Measurements from ENCODE around the gene NCEH1.

NCEH1 gene

DNA sequence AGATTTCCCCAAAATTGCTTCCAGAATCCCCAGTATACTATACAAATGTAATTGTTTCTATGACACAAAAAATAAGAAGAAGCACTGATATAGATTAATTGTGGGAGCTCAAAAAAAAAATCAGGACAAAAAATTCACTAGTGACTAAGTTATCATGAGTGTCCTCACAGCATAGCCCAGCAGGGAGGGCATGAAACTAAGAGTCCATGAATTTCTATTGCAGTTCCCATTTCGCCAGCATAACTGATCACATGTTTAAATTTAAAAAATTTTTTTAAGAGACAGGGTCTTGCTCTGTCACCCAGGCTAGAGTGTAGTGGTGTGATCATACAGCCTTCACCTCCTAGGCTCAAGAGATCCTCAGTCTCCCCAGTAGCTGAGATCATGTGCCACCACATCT, 10.6 kb downstream of the NCEH1 start:
- Histone ChIP-seq H3K4me1 (ENCODE audit: control insufficient read depth, low read length) (no peaks in the 10 kb centered on the region), H3F3A (ENCODE audit: control insufficient read depth, insufficient read depth) (no peaks in the 10 kb centered on the region), H3K4me3 (ENCODE audit: low read length) (no peak overlapping the region), H3K36me3 (ENCODE audit: control insufficient read depth, low read length) (no peaks in the 10 kb centered on the region), H3K4me2 (ENCODE audit: low read length) (no peak overlapping the region), H3K9me2 (replicated peaks; ENCODE audit: control insufficient read depth, low read length) (no peaks in the 10 kb centered on the region), H3K9me3 (ENCODE audit: control insufficient read depth, insufficient read depth, low read length) (no peaks in the 10 kb centered on the region), H3K27ac (ENCODE audit: low read depth, low read length) (no peak overlapping the region), H3K27me3 (ENCODE audit: control insufficient read depth, low read length) (no peaks in the 10 kb centered on the region), H4K20me1 (ENCODE audit: control insufficient read depth, insufficient read depth, low read depth, low read length) (0 out of 2 replicates have a peak, but pooled peaks cover 3% of the 10 kb centered on the region), H3K79me2 (ENCODE audit: control insufficient read depth, low read length) (0 out of 2 replicates have a peak, but pooled peaks cover 5% of the 10 kb centered on the region)
- TF ChIP-seq, protein P1, sequence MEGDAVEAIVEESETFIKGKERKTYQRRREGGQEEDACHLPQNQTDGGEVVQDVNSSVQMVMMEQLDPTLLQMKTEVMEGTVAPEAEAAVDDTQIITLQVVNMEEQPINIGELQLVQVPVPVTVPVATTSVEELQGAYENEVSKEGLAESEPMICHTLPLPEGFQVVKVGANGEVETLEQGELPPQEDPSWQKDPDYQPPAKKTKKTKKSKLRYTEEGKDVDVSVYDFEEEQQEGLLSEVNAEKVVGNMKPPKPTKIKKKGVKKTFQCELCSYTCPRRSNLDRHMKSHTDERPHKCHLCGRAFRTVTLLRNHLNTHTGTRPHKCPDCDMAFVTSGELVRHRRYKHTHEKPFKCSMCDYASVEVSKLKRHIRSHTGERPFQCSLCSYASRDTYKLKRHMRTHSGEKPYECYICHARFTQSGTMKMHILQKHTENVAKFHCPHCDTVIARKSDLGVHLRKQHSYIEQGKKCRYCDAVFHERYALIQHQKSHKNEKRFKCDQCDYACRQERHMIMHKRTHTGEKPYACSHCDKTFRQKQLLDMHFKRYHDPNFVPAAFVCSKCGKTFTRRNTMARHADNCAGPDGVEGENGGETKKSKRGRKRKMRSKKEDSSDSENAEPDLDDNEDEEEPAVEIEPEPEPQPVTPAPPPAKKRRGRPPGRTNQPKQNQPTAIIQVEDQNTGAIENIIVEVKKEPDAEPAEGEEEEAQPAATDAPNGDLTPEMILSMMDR (IDR thresholded peaks at IDR 0.05; ENCODE audit: low read depth, low read length, poor library complexity, severe bottlenecking), result no peak
- no peak for TF ChIP-seq EZH2phosphoT487 (IDR thresholded peaks at IDR 0.05; ENCODE audit: borderline replicate concordance, low read length)

DNA sequence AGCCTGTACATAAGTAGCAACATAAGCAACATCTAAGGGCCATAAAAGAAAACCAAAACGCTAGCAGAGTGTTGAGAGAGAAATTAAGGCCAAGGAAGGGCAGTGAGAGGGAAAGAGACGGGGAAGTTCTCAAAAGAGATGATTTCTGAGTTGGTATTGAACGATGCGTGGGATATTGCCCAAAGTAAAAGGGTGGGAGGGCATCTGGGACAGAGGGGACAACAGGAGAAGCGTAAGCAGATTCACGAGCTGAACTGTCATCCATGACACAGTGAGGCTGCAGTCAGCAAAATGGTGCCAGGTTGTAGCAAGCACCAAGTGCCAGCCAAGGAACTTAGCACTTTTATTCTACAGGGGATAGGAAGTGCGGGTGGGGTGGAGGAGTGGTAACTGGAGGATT, 11.8 kb downstream of the NCEH1 start:
- TF ChIP-seq, protein P1 (IDR thresholded peaks at IDR 0.05; ENCODE audit: low read depth, low read length, poor library complexity, severe bottlenecking), result no peak
- no peak for TF ChIP-seq EZH2phosphoT487 (IDR thresholded peaks at IDR 0.05; ENCODE audit: borderline replicate concordance, low read length)
- Histone ChIP-seq H3K36me3 (ENCODE audit: control insufficient read depth, low read length) (no peaks in the 10 kb centered on the region), H3K79me2 (ENCODE audit: control insufficient read depth, low read length) (peaks cover 5% of the 10 kb centered on the region; the same call in 1 of the 2 replicates), H3K9me3 (ENCODE audit: control insufficient read depth, insufficient read depth, low read length) (no peaks in the 10 kb centered on the region), H3K27me3 (ENCODE audit: control insufficient read depth, low read length) (no peaks in the 10 kb centered on the region), H3K27ac (ENCODE audit: low read depth, low read length) (no peak overlapping the region), H4K20me1 (ENCODE audit: control insufficient read depth, insufficient read depth, low read depth, low read length) (no peaks in the 10 kb centered on the region), H3F3A (ENCODE audit: control insufficient read depth, insufficient read depth) (no peaks in the 10 kb centered on the region), H3K4me3 (ENCODE audit: low read length) (no peak overlapping the region), H3K4me1 (ENCODE audit: control insufficient read depth, low read length) (no peaks in the 10 kb centered on the region), H3K4me2 (ENCODE audit: low read length) (no peak overlapping the region), H3K9me2 (replicated peaks; ENCODE audit: control insufficient read depth, low read length) (no peaks in the 10 kb centered on the region)

DNA sequence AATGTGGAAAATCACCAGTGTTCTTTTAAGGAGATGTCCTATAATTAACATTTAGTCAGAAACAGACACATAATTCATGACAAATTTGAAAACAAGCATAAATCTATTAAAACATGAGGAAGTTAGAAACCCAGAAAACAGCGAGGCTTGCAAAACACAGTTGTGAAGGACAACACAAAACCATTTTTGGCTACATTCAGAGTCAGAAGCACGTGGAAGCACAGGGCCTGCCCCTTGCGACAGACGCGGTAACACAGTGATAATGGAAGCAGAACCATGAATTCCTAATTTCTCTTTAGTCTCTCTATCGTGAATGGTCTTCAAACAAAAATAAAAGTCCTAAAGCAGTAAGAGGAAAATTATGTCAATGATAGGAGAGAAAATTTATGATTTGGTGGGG, 12.2 kb downstream of the NCEH1 start:
- Histone ChIP-seq H3K79me2 (ENCODE audit: control insufficient read depth, low read length) (peaks cover 5% of the 10 kb centered on the region; the same call in 1 of the 2 replicates), H3K27me3 (ENCODE audit: control insufficient read depth, low read length) (no peaks in the 10 kb centered on the region), H3K4me1 (ENCODE audit: control insufficient read depth, low read length) (no peaks in the 10 kb centered on the region), H3K36me3 (ENCODE audit: control insufficient read depth, low read length) (no peaks in the 10 kb centered on the region), H3F3A (ENCODE audit: control insufficient read depth, insufficient read depth) (no peaks in the 10 kb centered on the region; the same call in 1 of the 2 replicates), H3K27ac (ENCODE audit: low read depth, low read length) (no peak overlapping the region), H4K20me1 (ENCODE audit: control insufficient read depth, insufficient read depth, low read depth, low read length) (no peaks in the 10 kb centered on the region), H3K4me2 (ENCODE audit: low read length) (no peak overlapping the region), H3K9me3 (ENCODE audit: control insufficient read depth, insufficient read depth, low read length) (no peaks in the 10 kb centered on the region), H3K4me3 (ENCODE audit: low read length) (no peak overlapping the region), H3K9me2 (replicated peaks; ENCODE audit: control insufficient read depth, low read length) (no peaks in the 10 kb centered on the region)
- TF ChIP-seq, protein P1 (IDR thresholded peaks at IDR 0.05; ENCODE audit: low read depth, low read length, poor library complexity, severe bottlenecking), result no peak
- no peak for TF ChIP-seq EZH2phosphoT487 (IDR thresholded peaks at IDR 0.05; ENCODE audit: borderline replicate concordance, low read length)

Data from DOHH2 (cell line).